ENCODE data around the gene FXYD6. TPM values are rescaled to one million over a fixed set of nuclear protein-coding genes. Genes with fewer than 3 reads are reported as not detected.
A peak's percentile ranks its signal among the peaks of the same experiment; 100 is the strongest.

The FXYD6 gene
- total and polyA plus RNA-seq, 4 experiments from 2014 or later: 0.15 TPM; not detected in 3

GRCh38 chr11:117884994-117885393 is 8.5 kb upstream of the FXYD6 start:
- ChIA-PET CTCF (ENCODE audit: partially characterized antibody) (no interaction called here), POLR2A (ENCODE audit: partially characterized antibody) (no interaction called here)
- no peak overlapping the region for H3K4me3 ChIP-seq (ENCODE audit: low read length in 2 of 2)
- Mint-ChIP-seq H3K27me3 (peaks cover 11 to 18% of the 10 kb centered on the region in 2 donors), H3K4me3 (no peak overlapping the region), H3K27ac (no peak overlapping the region), H3K36me3 (peaks cover 0 to 4% of the 10 kb centered on the region in 2 donors), H3K9me3 (peaks cover 0 to 5% (median 1%) of the 10 kb centered on the region in 8 donors), H3K4me1 (no peaks in the 10 kb centered on the region)
- no peak overlapping the region for H3K27ac ChIP-seq (ENCODE audit: low read depth, low read length)
- intact Hi-C loops (cut with micrococcal nuclease): no loop called here
- no peaks in the 10 kb centered on the region for H3K4me1 ChIP-seq (ENCODE audit: insufficient read depth, low read length)
- H3K36me3 ChIP-seq (ENCODE audit: insufficient read depth, low read length): no peaks in the 10 kb centered on the region
- no peaks in the 10 kb centered on the region for H3K9me3 ChIP-seq (ENCODE audit: control insufficient read depth in 1 of 2, low read length in 2 of 2)
- no peak for DNase-seq
- peaks cover 3% of the 10 kb centered on the region for H3K27me3 ChIP-seq (ENCODE audit: insufficient read depth, low read length)

DNA sequence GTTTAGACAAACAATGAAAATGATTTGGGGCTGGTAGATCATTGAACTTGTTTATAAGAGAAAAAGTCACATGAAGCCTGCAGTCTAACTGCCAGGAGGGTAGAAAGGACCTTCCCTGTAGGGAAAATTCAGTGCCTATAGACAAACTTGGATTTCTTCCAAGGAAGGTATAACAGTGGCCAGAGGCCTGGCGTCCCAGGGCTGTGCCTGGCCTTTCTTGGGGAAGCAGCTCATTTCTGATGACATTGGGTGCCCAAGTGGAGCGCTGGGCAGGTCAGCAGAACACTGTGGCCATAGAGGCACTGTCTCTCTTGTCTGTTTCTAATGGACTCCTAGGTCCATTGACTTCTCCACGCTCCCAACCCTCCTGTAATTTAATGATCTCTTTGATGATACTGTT is 6.6 kb upstream of the FXYD6 start:
- H3K9me3 ChIP-seq (ENCODE audit: control insufficient read depth in 1 of 2, low read length in 2 of 2): no peaks in the 10 kb centered on the region
- H3K36me3 ChIP-seq (ENCODE audit: insufficient read depth, low read length): no peaks in the 10 kb centered on the region
- no peaks in the 10 kb centered on the region for H3K4me1 Mint-ChIP-seq
- H3K27me3 ChIP-seq (ENCODE audit: insufficient read depth, low read length): peaks cover 3% of the 10 kb centered on the region
- intact Hi-C loops (cut with micrococcal nuclease): no loop called here
- H3K27ac ChIP-seq (ENCODE audit: low read depth, low read length): no peak overlapping the region
- ChIA-PET CTCF (ENCODE audit: partially characterized antibody) (no interaction called here), POLR2A (ENCODE audit: partially characterized antibody) (no interaction called here)
- H3K4me3 Mint-ChIP-seq: no peak overlapping the region
- H3K4me3 ChIP-seq (ENCODE audit: low read length in 2 of 2): no peak overlapping the region
- no peaks in the 10 kb centered on the region for H3K9me3 Mint-ChIP-seq
- H3K27me3 Mint-ChIP-seq: peaks cover 18 to 29% of the 10 kb centered on the region in 2 donors
- H3K4me1 ChIP-seq (ENCODE audit: insufficient read depth, low read length): no peaks in the 10 kb centered on the region
- H3K36me3 Mint-ChIP-seq: no peaks in the 10 kb centered on the region
- no peak overlapping the region for H3K27ac Mint-ChIP-seq
- no peak for DNase-seq

- Histone ChIP-seq H3K27ac (ENCODE audit: low read depth, low read length) (no peak overlapping the region), H3K27me3 (ENCODE audit: insufficient read depth, low read length) (peaks cover 6% of the 10 kb centered on the region), H3K4me3 (ENCODE audit: low read length in 2 of 2) (no peak overlapping the region), H3K4me1 (ENCODE audit: insufficient read depth, low read length) (no peaks in the 10 kb centered on the region), H3K9me3 (ENCODE audit: control insufficient read depth in 1 of 2, low read length in 2 of 2) (no peaks in the 10 kb centered on the region), H3K36me3 (ENCODE audit: insufficient read depth, low read length) (no peaks in the 10 kb centered on the region)
- H3K9me3 Mint-ChIP-seq: no peaks in the 10 kb centered on the region
- H3K36me3 Mint-ChIP-seq: no peaks in the 10 kb centered on the region
- H3K27me3 Mint-ChIP-seq: peaks cover 19 to 31% of the 10 kb centered on the region in 2 donors
- H3K4me1 Mint-ChIP-seq: peaks cover 0 to under 1% (median 0%) of the 10 kb centered on the region in 4 donors
- intact Hi-C loops (cut with micrococcal nuclease): no loop called here
- no peak for DNase-seq
- no peak overlapping the region for H3K4me3 Mint-ChIP-seq
- POLR2A ChIA-PET (ENCODE audit: partially characterized antibody): no interaction called here
- CTCF ChIA-PET (ENCODE audit: partially characterized antibody): interaction anchor here (1.0 kb wide), 1 partner anchor 15 kb away, joined by 3 read pairs; no protein-coding TSS in a partner anchor
- no peak overlapping the region for H3K27ac Mint-ChIP-seq
Observed at GRCh38 chr11:117882311-117882905, 6.0 kb upstream of the FXYD6 start.

DNA sequence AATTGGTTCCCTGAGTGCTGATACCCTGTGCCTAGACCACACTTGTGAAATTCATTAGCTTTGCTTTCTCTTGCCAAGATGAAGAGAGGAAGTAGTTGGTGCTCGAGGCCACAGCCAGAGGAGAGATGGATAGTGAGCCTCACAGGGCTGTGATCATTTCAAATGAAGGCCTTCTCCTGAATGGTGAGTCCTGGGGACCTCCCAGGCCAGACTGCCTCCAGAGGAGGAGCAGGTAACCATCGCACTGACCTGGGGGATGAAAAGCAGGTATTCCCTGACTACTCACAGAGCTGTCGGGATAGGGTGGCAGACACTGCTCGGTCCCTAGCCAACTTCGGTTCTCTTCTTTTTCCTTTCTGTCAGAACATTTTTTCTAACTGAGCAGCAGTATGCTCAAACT is 4.8 kb upstream of the FXYD6 start:
- no peaks in the 10 kb centered on the region for H3K36me3 Mint-ChIP-seq
- no peaks in the 10 kb centered on the region for H3K9me3 ChIP-seq (ENCODE audit: control insufficient read depth in 1 of 2, low read length in 2 of 2)
- ChIA-PET POLR2A (ENCODE audit: partially characterized antibody) (no interaction called here), CTCF (ENCODE audit: partially characterized antibody) (interaction anchor here (1.0 to 1.2 kb wide), 2 partner anchors 14 to 74 kb away, joined by 3 read pairs; no protein-coding TSS in a partner anchor)
- no peak overlapping the region for H3K4me3 ChIP-seq (ENCODE audit: low read length in 2 of 2)
- H3K36me3 ChIP-seq (ENCODE audit: insufficient read depth, low read length): no peaks in the 10 kb centered on the region
- H3K4me1 Mint-ChIP-seq: peaks cover under 1 to 9% (median 5%) of the 10 kb centered on the region in 4 donors
- no peak for DNase-seq
- H3K27ac Mint-ChIP-seq: no peak overlapping the region
- H3K27ac ChIP-seq (ENCODE audit: low read depth, low read length): no peak overlapping the region
- peaks cover 12% of the 10 kb centered on the region for H3K27me3 ChIP-seq (ENCODE audit: insufficient read depth, low read length)
- no peak overlapping the region for H3K4me3 Mint-ChIP-seq
- H3K4me1 ChIP-seq (ENCODE audit: insufficient read depth, low read length): peaks cover 2% of the 10 kb centered on the region
- H3K9me3 Mint-ChIP-seq: no peaks in the 10 kb centered on the region
- peaks cover 28 to 36% of the 10 kb centered on the region in 2 donors for H3K27me3 Mint-ChIP-seq
- intact Hi-C loops (cut with micrococcal nuclease): no loop called here

DNA sequence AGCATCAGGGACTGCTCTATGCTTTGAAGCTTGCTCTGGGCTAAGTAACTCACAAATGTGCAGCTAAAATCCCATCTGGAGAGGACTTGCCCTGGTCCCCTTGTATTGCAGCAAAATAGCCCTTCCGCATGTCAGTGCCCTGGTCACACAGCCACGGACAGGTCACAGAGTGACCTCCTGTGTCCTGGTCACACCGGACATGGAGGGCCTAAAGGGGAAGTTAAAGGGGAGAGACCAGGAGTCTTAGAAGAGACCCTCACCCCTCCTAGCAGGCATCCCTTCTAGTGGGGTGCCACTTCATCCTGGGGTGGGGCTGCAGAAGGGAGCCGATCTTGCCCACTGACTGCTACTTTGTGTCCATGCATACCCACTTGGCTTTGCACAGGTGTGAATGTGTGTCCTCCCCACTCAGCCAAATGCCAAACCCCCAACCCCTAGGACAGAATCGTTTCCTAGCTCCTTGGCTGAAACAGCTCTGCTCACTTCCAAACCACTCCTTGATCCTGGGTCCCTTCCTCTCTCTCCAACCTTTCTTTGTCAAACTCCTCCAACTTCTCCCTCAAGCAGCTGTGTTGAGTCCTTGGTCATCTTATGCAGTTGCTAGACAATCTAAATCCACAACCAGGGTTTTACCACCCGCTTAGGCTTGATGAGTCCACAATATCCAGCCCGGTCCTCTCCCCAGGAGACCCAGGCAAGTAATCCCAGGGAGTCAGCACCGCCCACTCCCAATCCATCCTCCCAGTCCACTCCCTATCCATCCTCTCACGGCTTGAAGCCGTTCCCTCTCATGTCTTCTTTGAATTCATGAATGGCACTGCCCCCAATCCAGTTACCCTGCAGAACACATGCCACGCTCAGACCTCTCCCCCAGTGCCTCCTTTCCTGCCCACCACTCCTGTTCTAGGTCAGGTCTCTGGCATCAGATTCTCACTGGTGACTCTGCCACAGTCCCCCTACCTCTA is 3.3 kb upstream of the FXYD6 start:
- CTCF ChIA-PET (ENCODE audit: partially characterized antibody): no interaction called here
- peaks cover 41 to 47% of the 10 kb centered on the region in 2 donors for H3K27me3 Mint-ChIP-seq
- H3K27me3 ChIP-seq (ENCODE audit: insufficient read depth, low read length): peaks cover 14% of the 10 kb centered on the region

GRCh38 chr11:117878939-117879475 is 2.5 kb upstream of the FXYD6 start:
- H3K27me3 Mint-ChIP-seq: peaks cover 44 to 51% of the 10 kb centered on the region in 2 donors
- H3K36me3 Mint-ChIP-seq: no peaks in the 10 kb centered on the region
- CTCF ChIA-PET (ENCODE audit: partially characterized antibody): interaction anchor here (1.1 to 1.5 kb wide), 2 partner anchors 68 to 174 kb away, joined by 3 read pairs; no protein-coding TSS in a partner anchor

More for the DNA sequence above, 3.3 kb upstream of the FXYD6 start:
- Histone ChIP-seq H3K4me3 (ENCODE audit: low read length in 2 of 2) (no peak overlapping the region), H3K4me1 (ENCODE audit: insufficient read depth, low read length) (peaks cover 14% of the 10 kb centered on the region), H3K36me3 (ENCODE audit: insufficient read depth, low read length) (no peaks in the 10 kb centered on the region), H3K9me3 (ENCODE audit: control insufficient read depth in 1 of 2, low read length in 2 of 2) (no peaks in the 10 kb centered on the region), H3K27ac (ENCODE audit: low read depth, low read length) (no peak overlapping the region)
- Mint-ChIP-seq H3K4me3 (peak overlapping the region in 2 of 8 donors; percentile 22 to 32), H3K36me3 (no peaks in the 10 kb centered on the region), H3K9me3 (no peaks in the 10 kb centered on the region), H3K4me1 (peaks cover 11 to 23% (median 17%) of the 10 kb centered on the region in 4 donors), H3K27ac (peak overlapping the region in 1 of 7 donors; percentile 25)
- intact Hi-C loops (cut with micrococcal nuclease): no loop called here
- DNase-seq: no peak
- POLR2A ChIA-PET (ENCODE audit: partially characterized antibody): no interaction called here

More at GRCh38 chr11:117878939-117879475, 2.5 kb upstream of the FXYD6 start:
- Histone ChIP-seq H3K27ac (ENCODE audit: low read depth, low read length) (no peak overlapping the region), H3K4me3 (ENCODE audit: low read length in 2 of 2) (no peak overlapping the region), H3K9me3 (ENCODE audit: control insufficient read depth in 1 of 2, low read length in 2 of 2) (no peaks in the 10 kb centered on the region), H3K27me3 (ENCODE audit: insufficient read depth, low read length) (peaks cover 15% of the 10 kb centered on the region), H3K4me1 (ENCODE audit: insufficient read depth, low read length) (peaks cover 22% of the 10 kb centered on the region), H3K36me3 (ENCODE audit: insufficient read depth, low read length) (no peaks in the 10 kb centered on the region)
- H3K4me1 Mint-ChIP-seq: peaks cover 13 to 29% (median 21%) of the 10 kb centered on the region in 4 donors
- POLR2A ChIA-PET (ENCODE audit: partially characterized antibody): no interaction called here
- H3K4me3 Mint-ChIP-seq: no peak overlapping the region
- peak overlapping the region in 1 of 7 donors; percentile 37 for H3K27ac Mint-ChIP-seq
- DNase-seq: no peak
- intact Hi-C loops (cut with micrococcal nuclease): no loop called here
- H3K9me3 Mint-ChIP-seq: no peaks in the 10 kb centered on the region
